Loucy (cell line): ENCODE results near the gene TGFBR3L.

ENCODE experiments used
- CTCF ChIP-seq: fragments of 200-600 bp; sonication (generic); conservative IDR thresholded peaks from 2 replicates; pipeline ENCODE4 v1.5.1; 2014; ENCODE audit warnings: mild to moderate bottlenecking, antibody characterized with exemption, low read length
- EZH2phosphoT487 ChIP-seq: fragments of 200-600 bp; IDR thresholded peaks from 2 replicates; pipeline ENCODE4 v1.6.1; 2018; ENCODE audit warnings: antibody characterized with exemption, mild to moderate bottlenecking, moderate library complexity, borderline replicate concordance

DNA sequence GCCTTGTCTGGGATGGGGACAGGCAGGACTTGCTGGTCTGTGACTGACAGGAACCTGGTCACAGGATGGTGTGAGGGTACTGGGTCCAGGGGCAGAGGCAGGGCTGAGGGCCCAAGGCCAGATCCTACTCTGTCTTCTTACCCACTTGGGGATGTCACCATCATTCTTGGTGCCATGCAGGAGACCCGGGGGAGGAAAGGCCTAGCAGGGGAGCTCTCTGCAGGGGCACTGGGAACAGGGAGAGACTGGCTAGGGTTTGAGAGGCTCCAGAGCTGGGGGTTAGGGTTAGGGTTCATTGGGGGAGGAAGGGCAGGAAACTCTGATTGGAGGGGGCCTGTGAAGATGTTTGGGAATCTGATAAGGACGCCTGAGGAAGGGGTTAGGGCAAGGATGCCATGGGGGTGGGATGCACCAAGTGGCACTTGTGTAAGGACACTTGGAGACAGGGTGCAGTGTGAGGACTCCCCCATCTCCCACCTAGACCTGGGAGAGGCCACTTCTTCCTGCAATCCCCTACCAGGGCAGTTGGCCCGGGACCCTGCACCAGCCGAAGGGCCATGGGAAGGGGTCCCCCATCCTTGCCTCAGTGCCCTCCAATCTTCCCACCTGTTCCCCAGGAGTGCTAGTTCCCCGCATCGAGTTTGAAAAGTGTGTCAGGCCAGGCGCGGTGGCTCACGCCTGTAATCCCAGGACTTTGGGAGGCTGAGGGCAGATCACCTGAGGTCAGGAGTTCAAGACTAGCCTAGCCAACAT lies 47.4 kb upstream of the TGFBR3L start:
- no peak for TF ChIP-seq CTCF
- no peak for TF ChIP-seq EZH2phosphoT487
